GM18519 (cell line): ENCODE data around the gene PEPD.
"Not testable (repeated sequence)": the region's sequence is repeated elsewhere in the genome, so short reads cannot be mapped to it uniquely, and the experiment has no call there.

Experiments
- ATAC-seq: cut with Tn5 transposase; IDR thresholded peaks from one replicate; pipeline ENCODE4 v1.9.1; 2021; ENCODE audit warnings: mild to moderate bottlenecking, moderate library complexity; ENCODE audit not compliant: unreplicated experiment, low FRiP score

Gene PEPD

GRCh38 chr19:33481863-33482262, 39.7 kb downstream of the PEPD start:
- no peak for ATAC-seq

GRCh38 chr19:33479570-33479969, 42.0 kb downstream of the PEPD start:
- not testable (repeated sequence) for ATAC-seq

GRCh38 chr19:33477781-33478180, 43.8 kb downstream of the PEPD start:
- no peak for ATAC-seq

- no peak for ATAC-seq
These were observed 45.4 kb downstream of the PEPD start for GRCh38 chr19:33476151-33476707.

- no peak for ATAC-seq
These were observed 47.8 kb downstream of the PEPD start for GRCh38 chr19:33473653-33474305.

- ATAC-seq: no peak
These were observed 48.6 kb downstream of the PEPD start for GRCh38 chr19:33472691-33473652.

- no peak for ATAC-seq
These were observed 49.4 kb downstream of the PEPD start for GRCh38 chr19:33472226-33472625.

GRCh38 chr19:33471111-33471996, 50.2 kb downstream of the PEPD start:
- ATAC-seq: no peak

- ATAC-seq: no peak
These were observed 50.9 kb downstream of the PEPD start for GRCh38 chr19:33470686-33471085.

GRCh38 chr19:33470040-33470330, 51.6 kb downstream of the PEPD start:
- no peak for ATAC-seq

- no peak for ATAC-seq
These were observed 52.2 kb downstream of the PEPD start for GRCh38 chr19:33469171-33470039.

GRCh38 chr19:33468361-33469170, 53.0 kb downstream of the PEPD start:
- ATAC-seq: no peak

GRCh38 chr19:33467851-33468250, 53.7 kb downstream of the PEPD start:
- ATAC-seq: no peak

GRCh38 chr19:33465834-33466233, 55.8 kb downstream of the PEPD start:
- ATAC-seq: no peak

- no peak for ATAC-seq
These were observed 56.2 kb downstream of the PEPD start for GRCh38 chr19:33465371-33465770.

GRCh38 chr19:33464733-33465115, 56.9 kb downstream of the PEPD start:
- no peak for ATAC-seq

- ATAC-seq: no peak
These were observed 57.4 kb downstream of the PEPD start for GRCh38 chr19:33464010-33464732.

GRCh38 chr19:33463199-33463598, 58.4 kb downstream of the PEPD start:
- no peak for ATAC-seq
